ENCODE results near the gene STK32B.

STK32B gene

DNA sequence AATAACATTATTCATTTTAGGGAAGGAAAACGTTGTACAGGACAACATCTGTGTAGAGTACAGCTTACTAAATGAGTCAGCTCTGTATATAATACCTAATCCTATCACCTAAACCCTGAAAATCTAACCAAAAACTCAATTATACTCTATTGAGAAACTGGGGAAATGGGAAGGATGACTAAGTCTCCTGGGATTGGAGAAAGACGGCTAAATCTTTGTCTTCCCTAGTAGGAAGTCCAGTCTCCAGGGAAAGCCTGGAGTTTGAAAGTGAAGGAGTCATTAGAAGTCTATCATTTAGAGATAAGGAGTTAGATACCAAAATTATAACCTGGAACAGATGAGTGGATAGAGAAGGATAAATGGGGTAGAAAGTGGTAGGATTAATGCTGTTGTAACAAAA is 286.5 kb downstream of the STK32B start:
- in situ Hi-C loops (cut with MboI; ENCODE audit: low sequenced_read_pairs) = no loop called here

DNA sequence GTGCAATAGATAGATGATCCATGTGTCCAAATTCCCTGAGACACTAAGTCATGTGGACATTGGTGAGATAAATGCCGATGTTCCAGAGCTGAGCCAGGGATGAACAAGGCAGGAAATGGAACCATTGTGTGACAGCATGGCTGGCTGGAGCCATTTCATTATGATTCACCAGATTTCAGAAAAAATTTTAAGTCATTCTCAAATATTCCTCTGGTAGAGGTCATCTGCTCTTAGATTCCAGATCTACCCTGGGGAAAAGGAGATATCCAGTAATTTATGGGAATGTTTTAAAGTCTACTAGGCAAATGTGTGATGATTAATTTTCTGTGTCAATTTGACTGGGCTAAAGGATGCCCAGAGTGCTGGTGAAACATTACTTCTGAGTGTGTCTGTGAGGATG is 287.3 kb downstream of the STK32B start:
- in situ Hi-C loops (cut with MboI; ENCODE audit: low sequenced_read_pairs) = no loop called here

DNA sequence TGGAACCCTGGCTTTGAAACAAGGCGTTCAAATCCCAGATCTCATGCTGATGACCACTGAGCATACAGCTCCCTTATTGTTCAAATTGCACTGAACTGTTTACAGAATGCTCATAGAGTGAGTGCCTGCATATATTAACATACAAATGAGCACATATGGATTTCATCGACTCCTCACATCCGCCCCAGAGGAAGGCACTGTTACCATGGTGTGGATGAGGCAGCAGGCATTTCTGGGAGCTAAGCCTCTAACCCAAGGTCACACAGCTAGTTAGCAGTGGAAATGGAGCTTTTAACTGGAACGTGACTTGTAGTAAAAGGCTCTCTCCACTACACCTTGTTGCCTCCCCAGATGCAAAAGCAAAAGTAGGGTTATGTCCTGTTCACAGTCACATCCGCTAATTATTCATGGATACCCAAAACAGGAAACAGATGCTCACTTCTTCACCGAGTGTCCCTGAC is 289.7 kb downstream of the STK32B start:
- in situ Hi-C loops (cut with MboI; ENCODE audit: low sequenced_read_pairs) = no loop called here

DNA sequence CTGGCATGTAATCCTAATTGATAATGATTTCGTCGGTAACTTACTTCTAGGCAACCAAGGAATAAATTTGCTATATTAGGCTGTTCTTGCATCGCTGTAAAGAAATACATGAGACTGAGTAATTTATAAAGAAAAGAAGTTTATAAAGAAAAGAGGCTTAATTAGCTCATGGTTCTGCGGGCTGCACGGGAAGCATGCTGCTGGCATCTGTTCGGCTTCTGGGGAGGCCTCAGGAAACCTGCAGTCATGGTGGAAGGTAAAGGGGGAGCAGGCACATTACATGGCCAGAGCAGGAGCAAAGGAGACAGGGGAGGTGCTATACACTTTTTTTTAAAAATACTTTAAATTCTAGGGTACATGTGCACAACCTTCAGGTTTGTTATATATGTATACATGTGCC is 290.2 kb downstream of the STK32B start:
- in situ Hi-C loops (cut with MboI; ENCODE audit: low sequenced_read_pairs) = no loop called here

DNA sequence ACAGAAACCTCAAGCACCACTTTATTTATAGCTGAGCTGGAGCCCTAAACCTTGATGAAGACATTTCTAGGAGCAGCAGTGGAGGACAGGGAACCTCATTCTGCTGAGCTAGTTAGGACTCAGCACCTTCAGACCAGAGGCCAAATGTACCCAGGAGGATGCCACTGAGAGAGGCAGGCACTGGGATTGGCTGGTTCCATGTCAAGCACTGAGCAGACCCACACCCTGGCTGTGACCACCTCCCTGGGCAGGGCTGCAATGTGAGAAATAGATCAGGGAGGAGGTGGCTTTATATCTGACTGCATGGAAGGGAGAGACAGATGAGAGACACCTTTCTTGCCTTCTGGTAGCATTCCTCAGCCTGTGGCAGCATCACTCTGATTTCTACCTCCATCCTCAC is 304.6 kb downstream of the STK32B start:
- in situ Hi-C loops (cut with MboI; ENCODE audit: low sequenced_read_pairs) = no loop called here

DNA sequence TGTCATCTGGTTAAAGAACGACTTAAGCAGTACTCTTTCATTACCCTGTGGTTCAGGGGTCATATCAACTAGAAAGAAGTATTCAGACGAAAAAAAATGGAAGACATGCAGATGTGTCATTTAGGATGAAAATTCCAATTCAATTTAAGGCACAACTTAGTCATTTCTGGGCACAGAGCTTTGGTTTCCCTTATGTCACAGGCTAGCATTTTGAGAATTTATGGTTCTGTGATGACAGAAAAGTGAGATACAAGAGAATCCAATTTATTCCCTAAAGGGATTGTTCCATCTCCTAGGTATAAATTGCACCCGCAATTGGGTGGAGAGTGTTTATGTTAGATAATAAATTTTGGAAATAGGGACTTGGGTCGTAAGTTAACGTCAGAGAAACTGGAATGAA is 306.6 kb downstream of the STK32B start:
- in situ Hi-C loops (cut with MboI; ENCODE audit: low sequenced_read_pairs) = no loop called here

DNA sequence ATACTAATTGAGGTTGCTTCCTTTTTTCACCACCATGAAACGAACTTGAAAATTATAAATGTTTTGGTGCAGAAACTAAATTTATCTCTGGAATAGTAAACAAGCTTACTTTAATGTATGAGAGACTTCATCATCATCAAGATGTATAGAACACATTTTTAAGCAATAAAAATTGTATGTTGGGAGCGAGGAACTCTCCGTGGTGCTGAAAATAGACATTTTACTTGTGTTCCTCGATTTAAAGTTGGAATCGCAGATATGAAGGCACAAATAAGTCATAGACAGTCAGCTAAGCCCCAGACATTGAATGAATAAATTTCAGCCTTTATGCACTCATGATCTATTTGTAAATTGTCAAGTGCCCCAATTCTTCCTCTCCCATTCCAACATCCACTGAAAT is 310.7 kb downstream of the STK32B start:
- in situ Hi-C loops (cut with MboI; ENCODE audit: low sequenced_read_pairs) = no loop called here

DNA sequence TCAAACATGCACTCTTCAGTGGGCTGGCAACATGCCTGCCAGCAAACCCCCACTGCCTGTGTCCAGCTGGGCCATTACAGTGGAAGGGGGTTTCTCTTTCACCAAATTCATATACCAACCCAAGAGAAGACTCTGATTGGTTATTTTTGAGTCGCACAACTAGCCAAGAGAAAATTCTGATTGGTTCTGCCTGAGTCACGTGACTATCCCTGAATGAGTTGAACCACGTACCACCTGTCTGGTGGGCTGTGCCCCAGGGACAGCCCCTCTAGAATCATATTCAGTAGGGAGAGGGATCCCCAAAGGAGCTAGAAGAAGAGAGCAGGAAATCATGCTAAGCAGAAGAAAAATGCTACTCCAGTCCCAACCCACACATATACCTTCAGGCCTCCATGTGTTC is 313.1 kb downstream of the STK32B start:
- in situ Hi-C loops (cut with MboI; ENCODE audit: low sequenced_read_pairs) = no loop called here

DNA sequence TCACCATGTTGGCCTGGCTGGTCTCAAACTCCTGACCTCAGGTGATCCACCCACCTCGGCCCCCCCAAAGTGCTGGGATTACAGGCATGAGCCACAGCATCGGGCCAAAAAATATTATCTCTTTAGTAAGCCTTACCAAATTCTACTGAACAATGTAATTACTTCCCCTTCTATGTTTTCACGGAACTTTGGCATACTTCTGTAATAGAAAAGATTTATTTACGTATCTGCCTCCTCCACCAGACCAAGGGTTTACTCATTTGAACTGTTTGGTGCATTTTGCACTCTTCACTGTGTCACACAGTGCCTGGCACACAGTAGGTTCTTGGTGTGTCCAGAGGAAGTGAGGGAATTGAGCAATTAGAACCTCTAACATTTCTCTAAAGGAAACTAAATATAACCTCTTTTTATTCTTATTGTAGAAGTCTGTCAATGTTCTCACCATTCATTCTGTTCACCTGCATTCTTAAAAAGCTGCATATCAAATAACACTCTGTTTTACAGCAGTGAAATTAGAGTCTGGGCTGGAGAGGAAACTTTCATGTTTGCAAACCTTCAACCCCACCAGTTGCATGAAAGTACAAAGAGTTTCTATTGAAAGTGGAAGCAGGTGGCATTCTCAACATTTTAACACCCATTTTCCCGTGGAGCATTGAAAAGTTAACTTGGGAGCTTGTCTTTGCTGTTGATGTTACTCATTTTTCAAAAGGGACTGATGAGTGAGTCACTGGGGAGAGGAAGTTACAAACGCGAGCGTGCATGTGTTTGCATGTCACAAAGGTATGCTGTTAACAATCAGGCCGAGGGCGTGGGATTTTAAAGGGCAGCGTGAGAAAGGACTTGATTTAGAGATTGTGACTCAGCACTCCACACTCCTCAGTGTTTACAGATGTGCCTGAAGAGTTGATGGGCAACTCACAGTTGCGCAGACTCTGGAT is 314.1 kb downstream of the STK32B start:
- in situ Hi-C loops (cut with MboI; ENCODE audit: low sequenced_read_pairs) = no loop called here

DNA sequence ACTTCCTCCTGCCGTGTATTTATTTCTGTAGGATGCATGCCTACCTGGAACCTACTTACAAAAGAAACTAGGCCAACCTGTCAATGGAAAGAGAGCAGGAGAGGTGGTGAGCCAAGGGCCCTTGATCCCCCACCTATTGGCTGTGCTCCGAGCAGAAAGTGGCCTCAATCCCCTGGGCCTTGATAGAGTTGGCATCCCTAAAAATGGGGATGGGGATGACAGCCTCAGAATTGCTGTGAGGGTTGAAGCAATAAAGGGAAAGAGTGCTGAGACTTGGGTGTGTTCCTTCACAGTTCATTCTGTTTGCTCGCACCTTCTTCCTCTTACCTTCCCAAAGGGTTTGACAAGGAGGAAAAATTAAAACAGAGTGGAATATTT is 314.7 kb downstream of the STK32B start:
- in situ Hi-C loops (cut with MboI; ENCODE audit: low sequenced_read_pairs) = no loop called here

DNA sequence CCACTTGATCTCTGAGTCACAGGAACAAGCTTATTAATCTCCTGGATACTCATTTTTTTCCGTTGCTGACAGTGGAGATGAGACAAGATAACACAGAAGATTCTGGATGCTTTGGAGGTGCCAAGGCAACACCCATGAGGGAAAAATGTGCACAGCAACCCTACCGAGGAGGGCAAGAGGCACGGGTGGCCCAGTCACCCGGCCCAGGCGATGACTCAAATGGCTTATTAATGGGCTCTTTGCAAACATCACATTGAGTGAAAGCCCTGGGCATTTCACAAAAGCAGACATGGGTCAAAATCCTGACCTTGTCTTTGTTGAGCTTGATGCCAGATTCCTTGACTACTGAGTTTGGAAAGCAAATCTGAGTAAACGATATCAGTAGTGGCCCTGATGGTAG is 315.1 kb downstream of the STK32B start:
- in situ Hi-C loops (cut with MboI; ENCODE audit: low sequenced_read_pairs) = no loop called here

DNA sequence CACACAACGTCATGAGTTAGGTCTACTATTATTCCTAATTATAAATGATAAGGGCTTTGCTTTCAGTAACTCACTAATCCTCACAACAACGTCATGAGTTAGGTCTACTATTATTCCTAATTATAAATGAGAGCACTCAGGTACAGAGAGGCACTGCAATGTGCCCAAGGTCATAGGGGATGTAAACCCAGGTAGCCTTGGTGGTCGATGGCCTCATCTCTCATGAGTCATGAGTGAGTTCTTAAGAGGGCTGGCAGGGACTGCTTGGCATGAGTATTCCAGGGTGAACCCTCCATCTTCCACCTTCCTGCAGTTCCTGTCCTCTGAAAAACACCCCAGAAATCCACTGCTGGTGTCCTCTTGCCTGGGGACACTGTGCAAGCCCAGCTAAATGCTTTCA is 317.1 kb downstream of the STK32B start:
- in situ Hi-C loops (cut with MboI; ENCODE audit: low sequenced_read_pairs) = no loop called here

DNA sequence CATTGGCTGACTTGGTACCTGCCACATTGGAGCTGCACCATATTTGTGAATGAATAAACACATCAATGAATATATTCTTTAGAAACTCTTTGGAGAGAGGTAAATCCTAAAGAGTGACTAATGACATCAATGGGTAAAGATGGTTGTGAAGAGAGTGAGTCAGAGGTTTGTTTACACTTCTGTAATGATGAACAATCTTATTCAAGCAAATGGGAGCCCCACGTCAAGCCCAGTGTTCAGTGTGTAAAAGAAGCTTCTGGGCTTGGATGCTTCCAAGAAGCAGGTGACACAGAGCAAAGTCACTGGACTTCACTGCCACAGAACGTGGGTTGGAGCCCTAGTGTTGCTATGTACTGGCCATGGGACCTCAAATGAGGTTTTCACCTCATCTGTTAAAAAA is 319.0 kb downstream of the STK32B start:
- in situ Hi-C loops (cut with MboI; ENCODE audit: low sequenced_read_pairs) = no loop called here

DNA sequence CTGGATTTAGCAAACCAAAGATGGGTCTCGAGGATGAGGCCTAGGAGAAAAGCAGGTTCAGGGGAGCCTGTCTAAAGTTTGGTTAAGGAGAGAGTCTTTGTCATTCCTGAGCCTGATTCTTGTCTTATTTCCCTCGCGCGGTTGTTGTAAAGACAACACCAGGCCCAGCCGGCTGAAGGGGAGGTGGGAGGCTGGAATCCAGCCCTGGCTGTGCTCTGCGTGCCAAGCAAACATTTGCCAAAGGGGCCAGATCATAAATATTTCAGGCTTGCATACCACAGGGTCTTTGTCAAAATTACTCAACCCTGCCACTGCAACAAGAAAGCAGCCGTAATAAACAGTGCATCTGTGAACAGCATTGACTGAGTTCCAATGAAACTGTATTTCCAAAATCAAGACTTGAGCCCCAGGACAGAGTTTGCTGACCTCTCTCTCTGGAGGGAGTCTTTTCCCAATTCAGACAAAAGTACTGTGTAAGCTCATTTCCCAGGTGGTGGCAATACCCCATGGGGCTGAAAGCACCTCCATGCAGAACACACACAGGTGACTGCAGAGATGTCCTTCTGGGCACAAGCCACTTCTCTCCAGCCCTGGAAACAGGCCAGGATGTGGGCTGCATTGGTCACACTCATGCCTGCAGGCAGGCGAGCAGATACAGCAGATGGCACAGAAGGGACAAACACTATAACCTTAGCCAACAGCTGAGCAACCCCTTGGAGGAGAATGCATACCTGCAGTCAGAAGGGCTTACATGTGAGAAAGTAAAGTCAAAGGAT is 320.3 kb downstream of the STK32B start:
- in situ Hi-C loops (cut with MboI; ENCODE audit: low sequenced_read_pairs) = no loop called here

DNA sequence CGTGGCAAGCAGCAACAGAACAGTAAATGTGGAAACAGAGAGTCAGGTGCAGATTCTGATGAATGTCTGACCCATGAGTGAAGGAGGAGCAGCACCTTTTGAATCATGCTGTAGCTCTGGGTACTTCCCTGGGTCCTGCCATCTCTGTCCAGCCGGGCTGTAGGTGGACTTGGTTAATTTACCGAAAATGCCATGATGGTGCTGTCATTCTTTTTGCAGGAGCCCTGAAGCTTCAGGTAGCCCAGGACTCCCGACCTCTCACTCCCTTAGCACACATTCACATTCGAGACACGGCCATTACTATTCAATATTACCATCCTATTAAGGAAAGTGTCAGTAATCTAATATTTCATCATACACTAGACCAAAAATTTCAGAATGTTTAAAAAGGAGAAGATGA is 320.9 kb downstream of the STK32B start:
- in situ Hi-C loops (cut with MboI; ENCODE audit: low sequenced_read_pairs) = no loop called here

DNA sequence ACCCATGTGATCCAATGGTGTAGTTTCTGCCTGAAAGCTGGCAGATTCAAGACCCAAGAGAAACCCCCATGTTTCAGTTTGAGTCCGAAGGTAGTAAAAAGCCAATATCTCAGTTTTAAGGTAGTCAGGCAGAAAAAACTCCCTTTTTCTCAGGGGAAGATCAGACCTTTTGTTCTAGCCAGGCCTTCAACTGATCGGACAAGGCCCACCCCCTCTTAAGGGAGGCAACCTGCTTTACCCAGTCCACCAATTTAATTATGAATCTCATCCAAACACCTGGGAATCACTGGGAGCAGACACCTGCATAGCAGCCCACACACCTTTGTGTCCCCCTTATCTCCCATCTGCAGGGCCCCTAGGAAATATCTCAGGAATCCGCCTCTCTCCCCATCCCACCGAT is 322.0 kb downstream of the STK32B start:
- in situ Hi-C loops (cut with MboI; ENCODE audit: low sequenced_read_pairs) = no loop called here

DNA sequence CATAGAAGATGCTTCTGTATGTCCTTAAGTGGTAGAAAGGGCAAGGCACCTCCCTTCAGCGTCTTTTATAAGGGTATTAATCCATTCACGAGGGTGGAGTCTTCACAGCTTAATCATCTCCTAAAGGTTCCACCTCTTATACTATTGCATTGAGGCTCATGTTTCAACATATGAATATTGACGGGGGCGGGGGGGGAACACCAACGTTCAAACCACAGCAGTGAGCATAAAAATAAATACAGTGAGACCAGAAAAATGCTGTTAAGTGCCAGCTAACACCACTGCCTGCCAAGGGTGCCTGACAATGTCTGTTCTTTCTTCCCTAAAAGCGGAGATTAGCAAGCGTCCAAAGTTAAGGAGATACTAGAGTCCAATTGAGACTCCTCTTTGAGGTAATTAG is 323.3 kb downstream of the STK32B start:
- in situ Hi-C loops (cut with MboI; ENCODE audit: low sequenced_read_pairs) = no loop called here

DNA sequence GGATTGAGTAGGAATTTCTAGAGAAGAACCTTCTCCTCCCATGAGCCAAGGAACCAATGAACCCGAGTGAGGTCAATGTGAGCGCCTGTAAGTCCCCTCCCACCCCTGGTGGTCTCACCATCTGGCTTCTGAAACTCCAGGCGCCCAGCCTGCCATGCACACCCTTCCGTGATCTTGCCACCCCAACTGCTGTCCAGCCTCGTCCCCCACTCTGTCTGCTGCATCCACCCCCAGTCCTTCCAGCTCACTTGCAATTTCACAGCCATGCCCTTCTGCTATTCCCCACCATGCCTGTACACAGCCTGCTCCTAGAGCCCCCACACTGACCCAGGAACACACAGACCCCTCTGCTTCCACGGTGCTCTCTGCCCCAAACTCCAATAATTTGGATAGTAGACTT is 323.7 kb downstream of the STK32B start:
- in situ Hi-C loops (cut with MboI; ENCODE audit: low sequenced_read_pairs) = no loop called here

DNA sequence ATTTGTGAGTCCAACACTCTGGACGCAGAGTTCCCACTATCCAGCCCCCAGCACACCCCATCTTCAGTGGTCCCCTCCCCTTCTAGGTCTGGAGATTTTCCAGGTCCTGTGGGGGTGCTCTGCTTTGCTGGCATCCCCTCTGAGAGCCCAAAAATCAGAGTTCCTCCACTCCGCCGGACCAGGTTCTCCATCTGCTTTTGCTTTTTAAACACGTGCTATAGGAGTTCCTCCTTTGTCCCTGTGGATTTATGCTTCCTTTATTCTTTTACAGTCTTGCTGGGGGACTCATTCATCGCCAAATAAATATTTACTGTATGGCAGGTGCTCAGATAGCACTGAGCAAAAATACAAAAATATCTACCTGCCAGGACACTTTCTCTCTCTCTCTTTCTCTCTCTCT is 324.7 kb downstream of the STK32B start:
- in situ Hi-C loops (cut with MboI; ENCODE audit: low sequenced_read_pairs) = no loop called here

DNA sequence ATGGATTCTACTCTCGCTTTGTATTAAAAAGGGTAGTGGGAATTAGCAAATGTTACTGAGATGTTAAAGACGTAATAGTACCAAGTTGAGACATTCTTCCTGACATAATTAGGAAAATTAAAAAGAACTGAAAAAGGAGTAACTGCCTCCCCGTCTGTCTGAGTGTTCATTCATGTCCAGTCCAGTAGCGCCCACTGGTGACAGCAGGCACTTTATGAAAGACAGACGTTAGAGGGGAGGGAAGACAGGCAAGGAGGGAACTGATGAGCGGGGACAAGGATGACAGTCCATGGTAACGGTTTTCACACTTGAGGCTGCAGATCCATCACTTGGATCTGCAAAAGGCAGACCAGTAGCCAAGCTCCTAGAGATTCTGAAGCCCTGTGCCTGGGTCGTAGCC is 326.7 kb downstream of the STK32B start:
- in situ Hi-C loops (cut with MboI; ENCODE audit: low sequenced_read_pairs) = no loop called here

DNA sequence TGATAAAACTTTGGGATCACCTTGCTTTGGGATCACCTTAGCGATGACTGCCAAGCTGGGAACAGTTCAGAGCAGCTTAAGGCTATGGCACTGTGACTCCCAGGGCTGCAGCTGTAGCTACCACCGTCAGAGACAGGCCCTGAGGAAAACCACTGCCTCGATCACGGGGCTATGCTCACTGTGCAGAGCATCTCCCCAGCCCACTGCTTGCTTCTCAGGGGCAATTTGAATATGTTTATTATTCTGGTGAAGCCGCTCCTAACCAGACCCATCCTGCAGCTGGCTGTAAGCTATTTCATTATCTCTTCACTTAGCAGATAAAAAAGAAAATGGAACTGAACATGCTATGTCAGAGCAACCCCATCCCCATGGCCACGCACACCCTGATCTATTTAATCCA is 328.6 kb downstream of the STK32B start:
- in situ Hi-C loops (cut with MboI; ENCODE audit: low sequenced_read_pairs) = no loop called here

DNA sequence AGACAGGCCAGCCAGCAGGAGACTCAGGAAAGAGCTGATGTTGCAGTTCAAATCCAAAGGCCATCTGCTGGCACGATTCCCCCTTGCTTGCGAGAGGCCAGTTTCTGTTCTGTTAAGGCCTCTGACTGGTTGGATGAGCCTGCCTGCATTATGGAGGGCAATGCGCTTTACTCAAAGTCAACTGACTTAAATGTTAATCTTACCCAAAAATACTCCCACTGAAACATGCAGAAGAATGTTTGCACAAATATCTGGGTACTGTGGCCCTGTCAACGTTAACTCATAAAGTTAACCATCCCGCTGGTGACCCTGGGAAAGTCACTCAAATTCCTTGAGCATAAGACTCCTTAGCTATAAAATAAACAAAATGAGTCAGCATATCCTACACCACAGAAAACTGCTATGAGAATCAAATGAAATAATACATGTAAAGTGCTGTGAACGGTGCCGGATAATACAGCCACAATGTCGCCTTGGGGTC is 330.7 kb downstream of the STK32B start:
- in situ Hi-C loops (cut with MboI; ENCODE audit: low sequenced_read_pairs) = no loop called here
